OCI-LY3 (cell line): Measurements from ENCODE around the gene IVNS1ABP.

Experiments
- H2AFZ ChIP-seq: fragments of 200-600, 300-600 bp; shearing (Covaris generic); 2 replicates; pipeline ENCODE4 v1.6.0; 2014; ENCODE audit warnings: antibody characterized with exemption, low read depth, low read length
- H3K27ac ChIP-seq: fragments of 200-600, 300-600 bp; sonication (generic); 2 replicates; pipeline ENCODE4 v1.5.1; 2014; ENCODE audit warnings: mild to moderate bottlenecking, low read length, moderate library complexity, mixed read lengths
- H3K27me3 ChIP-seq: fragments of 200-600, 300-600 bp; sonication (generic); 2 replicates; pipeline ENCODE4 v1.6.1; 2014; ENCODE audit warnings: low read depth, low read length, mixed read lengths
- H3K36me3 ChIP-seq: fragments of 200-600, 300-600 bp; sonication (generic); replicated peaks from 2 replicates; pipeline ENCODE3; 2014; ENCODE audit warnings: low read depth, low read length, mixed read lengths
- H3K4me1 ChIP-seq: fragments of 300-600, 200-600 bp; sonication (generic); 2 replicates; pipeline ENCODE4 v1.6.1; 2014; ENCODE audit warnings: low read length, mixed read lengths
- H3K4me2 ChIP-seq: fragments of 200-600, 300-600 bp; sonication (generic); 2 replicates; pipeline ENCODE4 v1.6.1; 2014; ENCODE audit warnings: low read length, mixed read lengths
- H3K4me3 ChIP-seq: fragments of 300-600, 200-600 bp; sonication (generic); 2 replicates; pipeline ENCODE4 v1.5.1; 2014; ENCODE audit warnings: antibody characterized with exemption, mild to moderate bottlenecking, low read length, moderate library complexity
- H3K79me2 ChIP-seq: fragments of 300-600, 200-600 bp; shearing (Covaris generic); 2 replicates; pipeline ENCODE4 v1.6.1; 2014; ENCODE audit warnings: mild to moderate bottlenecking, low read length, mixed read lengths
- H3K9ac ChIP-seq: fragments of 300-600, 200-600 bp; shearing (Covaris generic); 2 replicates; pipeline ENCODE4 v1.6.0; 2014; ENCODE audit warnings: mild to moderate bottlenecking, low read length, moderate library complexity
- H3K9me3 ChIP-seq: fragments of 200-600, 300-600 bp; shearing (Covaris generic); 2 replicates; pipeline ENCODE4 v1.6.1; 2014; ENCODE audit warnings: low read length, mixed read lengths; ENCODE audit not compliant: insufficient read depth
- H4K20me1 ChIP-seq: fragments of 200-600, 300-600 bp; sonication (generic); 2 replicates; pipeline ENCODE4 v1.6.1; 2016; ENCODE audit warnings: low read length, mixed read lengths; ENCODE audit not compliant: insufficient read depth
- EZH2phosphoT487 ChIP-seq: fragments of 200-600 bp; shearing (Covaris generic); IDR thresholded peaks from 2 replicates; pipeline ENCODE4 v1.6.1; 2018; ENCODE audit warnings: antibody characterized with exemption, mixed run types, low read depth
- TF ChIP-seq, protein P1 (sequence below): fragments of 200-600, 300-600 bp; sonication (generic); IDR thresholded peaks from 2 replicates; pipeline ENCODE4 v1.5.1; 2014; ENCODE audit warnings: antibody characterized with exemption, low read length, low read depth

IVNS1ABP gene

DNA sequence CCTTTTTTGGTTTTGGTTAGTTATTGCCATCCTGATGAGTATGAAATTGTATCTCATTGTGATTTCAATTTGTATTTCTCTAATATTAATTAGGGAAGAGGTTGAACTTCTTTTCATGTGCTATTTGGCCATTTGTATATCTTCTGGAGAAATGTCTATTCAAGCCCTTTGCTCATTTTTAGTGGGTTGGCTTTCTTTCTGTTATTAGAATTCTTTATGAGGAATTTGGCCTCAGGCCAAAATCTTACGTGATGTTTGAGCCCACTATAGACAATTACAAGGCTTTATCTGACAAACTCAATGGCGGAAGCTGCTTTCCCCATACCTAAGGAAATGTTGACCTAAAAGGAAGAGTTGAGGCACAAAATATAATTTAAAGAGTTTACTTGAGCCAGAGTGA is 32.9 kb downstream of the IVNS1ABP start:
- peaks cover 7% of the 10 kb centered on the region for H3K36me3 ChIP-seq
- H4K20me1 ChIP-seq: no peaks in the 10 kb centered on the region
- no peak overlapping the region for H3K4me2 ChIP-seq
- peaks cover 17% of the 10 kb centered on the region for H3K4me1 ChIP-seq
- no peaks in the 10 kb centered on the region for H3K79me2 ChIP-seq
- H3K4me3 ChIP-seq: no peak overlapping the region
- no peak overlapping the region for H3K27ac ChIP-seq
- H2AFZ ChIP-seq: no peak overlapping the region
- TF ChIP-seq EZH2phosphoT487: no peak
- TF ChIP-seq, protein P1, sequence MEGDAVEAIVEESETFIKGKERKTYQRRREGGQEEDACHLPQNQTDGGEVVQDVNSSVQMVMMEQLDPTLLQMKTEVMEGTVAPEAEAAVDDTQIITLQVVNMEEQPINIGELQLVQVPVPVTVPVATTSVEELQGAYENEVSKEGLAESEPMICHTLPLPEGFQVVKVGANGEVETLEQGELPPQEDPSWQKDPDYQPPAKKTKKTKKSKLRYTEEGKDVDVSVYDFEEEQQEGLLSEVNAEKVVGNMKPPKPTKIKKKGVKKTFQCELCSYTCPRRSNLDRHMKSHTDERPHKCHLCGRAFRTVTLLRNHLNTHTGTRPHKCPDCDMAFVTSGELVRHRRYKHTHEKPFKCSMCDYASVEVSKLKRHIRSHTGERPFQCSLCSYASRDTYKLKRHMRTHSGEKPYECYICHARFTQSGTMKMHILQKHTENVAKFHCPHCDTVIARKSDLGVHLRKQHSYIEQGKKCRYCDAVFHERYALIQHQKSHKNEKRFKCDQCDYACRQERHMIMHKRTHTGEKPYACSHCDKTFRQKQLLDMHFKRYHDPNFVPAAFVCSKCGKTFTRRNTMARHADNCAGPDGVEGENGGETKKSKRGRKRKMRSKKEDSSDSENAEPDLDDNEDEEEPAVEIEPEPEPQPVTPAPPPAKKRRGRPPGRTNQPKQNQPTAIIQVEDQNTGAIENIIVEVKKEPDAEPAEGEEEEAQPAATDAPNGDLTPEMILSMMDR: no peak
- no peak overlapping the region for H3K9ac ChIP-seq
- H3K9me3 ChIP-seq: no peaks in the 10 kb centered on the region
- H3K27me3 ChIP-seq: no peaks in the 10 kb centered on the region

GRCh38 chr1:185281245-185281644 is 35.8 kb downstream of the IVNS1ABP start:
- Histone ChIP-seq H2AFZ (peak overlapping the region; percentile 15), H3K36me3 (no peaks in the 10 kb centered on the region), H3K9me3 (no peaks in the 10 kb centered on the region), H3K27ac (peak overlapping the region; percentile 11; the same call in 1 of the 2 replicates), H3K79me2 (no peaks in the 10 kb centered on the region), H3K4me2 (peak overlapping the region; percentile 37), H3K9ac (no peak overlapping the region), H3K4me3 (0 out of 2 replicates have a peak overlapping the region, but pooled peaks have one; percentile 1), H3K27me3 (no peaks in the 10 kb centered on the region), H3K4me1 (peaks cover 15% of the 10 kb centered on the region), H4K20me1 (no peaks in the 10 kb centered on the region)
- TF ChIP-seq, protein P1: no peak
- no peak for TF ChIP-seq EZH2phosphoT487

DNA sequence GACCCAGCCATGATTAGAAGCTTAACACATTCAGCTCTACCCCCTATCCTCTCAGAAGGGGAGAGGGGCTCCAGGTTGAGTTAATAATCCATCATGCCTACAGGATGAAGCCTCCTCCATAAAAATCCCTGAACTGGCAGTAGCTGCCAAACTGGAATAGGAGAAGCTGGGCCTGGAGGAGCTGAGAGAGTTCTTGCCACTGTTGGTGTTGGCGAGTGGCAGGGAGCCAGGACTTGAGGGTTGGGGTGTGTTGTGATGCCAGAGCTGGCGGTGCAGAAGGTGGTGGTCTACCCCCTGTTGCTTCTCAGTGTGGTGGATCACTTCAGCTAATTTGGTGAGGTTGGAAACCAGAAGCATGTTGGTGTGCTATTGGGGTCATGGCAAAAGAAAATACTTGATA is 36.5 kb downstream of the IVNS1ABP start:
- no peak overlapping the region for H3K4me2 ChIP-seq
- H3K9ac ChIP-seq: no peak overlapping the region
- H3K27me3 ChIP-seq: no peaks in the 10 kb centered on the region
- H3K4me1 ChIP-seq: peaks cover 15% of the 10 kb centered on the region
- TF ChIP-seq EZH2phosphoT487: no peak
- TF ChIP-seq, protein P1: no peak
- no peaks in the 10 kb centered on the region for H3K36me3 ChIP-seq
- H2AFZ ChIP-seq: no peak overlapping the region
- no peak overlapping the region for H3K4me3 ChIP-seq
- no peaks in the 10 kb centered on the region for H3K9me3 ChIP-seq
- H3K27ac ChIP-seq: no peak overlapping the region
- no peaks in the 10 kb centered on the region for H3K79me2 ChIP-seq
- H4K20me1 ChIP-seq: no peaks in the 10 kb centered on the region

- no peak overlapping the region for H2AFZ ChIP-seq
- no peak overlapping the region for H3K4me2 ChIP-seq
- TF ChIP-seq, protein P1: no peak
- TF ChIP-seq EZH2phosphoT487: no peak
- H3K27me3 ChIP-seq: no peaks in the 10 kb centered on the region
- H3K9ac ChIP-seq: no peak overlapping the region
- no peaks in the 10 kb centered on the region for H3K79me2 ChIP-seq
- no peaks in the 10 kb centered on the region for H3K36me3 ChIP-seq
- no peaks in the 10 kb centered on the region for H3K9me3 ChIP-seq
- no peak overlapping the region for H3K27ac ChIP-seq
- peaks cover 15% of the 10 kb centered on the region for H3K4me1 ChIP-seq
- no peaks in the 10 kb centered on the region for H4K20me1 ChIP-seq
- no peak overlapping the region for H3K4me3 ChIP-seq
Measured at GRCh38 chr1:185279571-185279970, 37.5 kb downstream of the IVNS1ABP start.
